ENCODE results near the gene NAALADL2.
"Not testable (repeated sequence)": the region's sequence is repeated elsewhere in the genome, so short reads cannot be mapped to it uniquely, and the experiment has no call there.

Gene NAALADL2

GRCh38 chr3:175392653-175393052 is 533.5 kb downstream of the NAALADL2 start:
- no peak for DNase-seq

- DNase-seq: no peak
Observed at GRCh38 chr3:175397372-175397771, 538.2 kb downstream of the NAALADL2 start.

DNA sequence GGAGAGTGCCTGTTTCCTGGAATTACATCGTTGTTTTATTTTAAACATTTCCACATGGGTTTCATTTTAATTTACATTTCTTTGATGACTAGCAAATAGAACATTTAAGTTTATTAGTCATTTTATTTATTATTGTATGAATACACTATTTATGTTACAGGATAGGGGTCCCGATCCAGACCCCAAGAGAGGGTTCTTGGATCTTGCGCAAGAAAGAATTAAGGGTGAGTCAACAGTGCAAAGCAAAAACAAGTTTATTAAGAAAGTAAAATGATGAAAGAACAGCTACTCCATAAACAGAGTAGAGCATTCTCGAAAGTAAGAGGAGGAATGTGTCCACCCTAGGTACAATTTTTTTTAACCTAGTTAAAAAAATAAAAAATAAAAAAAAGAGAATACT is 539.5 kb downstream of the NAALADL2 start:
- no peak for DNase-seq

DNA sequence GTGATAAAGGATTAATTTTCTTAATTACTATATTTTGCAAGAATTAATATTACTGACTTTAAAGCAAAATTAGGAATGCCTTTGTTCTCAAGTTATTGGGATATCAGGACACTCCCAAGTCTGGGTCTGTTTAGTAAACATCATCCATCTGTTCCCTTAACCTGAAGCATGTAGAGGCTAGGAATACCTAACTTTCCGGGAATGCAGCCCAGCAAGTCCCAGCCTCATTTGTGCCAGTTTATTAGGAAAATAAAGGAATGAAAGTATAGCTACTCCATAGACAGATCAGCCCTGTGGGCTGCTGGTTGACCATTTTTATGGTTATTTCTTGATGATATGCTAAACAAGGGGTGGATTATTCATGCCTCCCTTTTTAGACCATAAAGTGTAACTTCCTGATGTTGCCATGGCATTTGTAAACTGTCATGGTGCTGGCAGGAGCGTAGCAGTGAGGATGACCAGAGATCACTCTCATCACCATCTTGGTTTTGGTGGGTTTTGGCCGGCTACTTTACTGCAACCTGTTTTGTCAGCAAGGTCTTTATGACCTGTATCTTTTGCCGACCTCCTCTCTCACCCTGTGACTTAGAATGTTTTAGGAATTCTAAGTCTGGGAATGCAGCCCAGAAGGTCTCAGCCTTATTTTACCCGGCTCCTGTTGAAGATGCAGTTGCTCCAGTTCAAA is 540.2 kb downstream of the NAALADL2 start:
- DNase-seq: no peak

GRCh38 chr3:175404027-175404426 is 544.9 kb downstream of the NAALADL2 start:
- no peak for DNase-seq

GRCh38 chr3:175404621-175405020 is 545.5 kb downstream of the NAALADL2 start:
- no peak for DNase-seq

- no peak for DNase-seq
Observed at GRCh38 chr3:175410251-175410650, 551.1 kb downstream of the NAALADL2 start.

DNA sequence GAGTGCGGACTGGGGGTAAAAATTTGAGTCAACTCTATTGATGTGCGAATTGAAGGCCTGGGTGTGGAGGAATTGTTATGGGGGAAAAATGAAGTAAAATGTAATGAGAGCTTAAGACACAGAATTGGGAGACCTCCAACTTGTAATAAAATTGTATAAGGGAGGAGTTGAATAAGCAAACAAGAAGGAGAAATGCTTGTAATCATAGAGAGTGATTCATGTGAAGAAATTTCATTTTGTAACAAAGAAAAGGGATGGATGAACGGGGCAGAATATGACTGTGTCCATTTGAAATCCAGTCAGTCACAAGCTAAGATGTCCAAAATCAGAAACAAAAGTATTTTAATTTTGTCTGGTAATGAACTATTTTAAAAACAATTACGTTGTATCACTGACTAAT is 552.3 kb downstream of the NAALADL2 start:
- DNase-seq: no peak

DNA sequence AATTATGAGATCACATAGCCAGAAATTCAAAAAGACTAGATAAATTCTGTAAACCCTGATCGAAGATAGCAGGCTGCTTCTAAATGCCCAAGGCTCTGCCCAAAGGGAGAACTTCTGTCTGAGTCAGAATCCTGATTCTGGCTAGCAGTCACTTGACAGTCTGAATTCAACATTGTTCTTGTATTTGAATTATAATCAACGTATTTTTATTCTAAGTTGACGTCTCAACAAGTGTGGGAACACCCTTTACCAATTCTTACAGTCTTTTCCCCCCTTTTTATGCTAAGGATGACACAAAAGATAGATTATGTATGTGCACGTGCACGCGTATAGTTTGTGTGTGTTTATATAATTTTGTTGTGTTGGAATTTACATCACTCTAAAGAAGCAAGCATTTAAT is 552.8 kb downstream of the NAALADL2 start:
- DNase-seq: no peak

GRCh38 chr3:175413926-175414325 is 554.8 kb downstream of the NAALADL2 start:
- DNase-seq: no peak

DNA sequence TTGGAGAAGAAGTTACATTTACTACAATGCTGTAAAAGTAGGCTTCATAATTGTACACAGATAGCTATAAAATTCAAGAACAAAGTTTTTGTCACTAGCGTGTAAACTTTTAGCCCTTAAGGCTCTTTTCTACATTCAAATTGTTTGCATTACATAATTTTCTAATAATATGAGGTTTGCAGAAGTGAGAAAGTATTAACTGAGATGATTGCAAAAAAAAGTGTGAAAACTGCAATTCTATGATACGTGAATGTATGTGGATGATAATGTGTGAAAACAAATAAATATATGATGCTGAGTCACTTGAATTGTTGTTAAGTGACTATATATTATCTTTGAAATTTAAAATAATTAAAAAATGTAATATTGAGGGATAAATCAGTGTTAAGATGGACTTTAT is 557.5 kb downstream of the NAALADL2 start:
- no peak for DNase-seq

GRCh38 chr3:175417426-175417825 is 558.3 kb downstream of the NAALADL2 start:
- no peak for DNase-seq

DNA sequence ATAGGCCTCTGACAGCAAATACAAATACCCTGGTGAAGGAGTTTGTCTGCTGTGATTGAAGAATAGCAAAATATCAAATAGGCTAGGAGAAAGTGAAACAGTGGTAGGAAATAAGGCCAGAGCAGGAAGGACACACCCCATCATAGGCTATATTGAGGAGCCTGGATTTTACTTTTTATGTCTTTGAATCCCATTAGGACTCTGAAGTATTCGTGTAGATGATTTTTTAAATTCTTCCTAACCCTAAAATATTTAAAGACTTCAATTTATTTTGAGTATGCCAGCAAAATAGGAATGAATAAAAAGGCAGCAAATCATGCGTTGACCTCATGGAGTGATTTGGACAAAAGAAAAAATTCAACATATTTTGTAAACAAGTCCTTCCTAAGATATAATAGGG is 562.8 kb downstream of the NAALADL2 start:
- DNase-seq: no peak

DNA sequence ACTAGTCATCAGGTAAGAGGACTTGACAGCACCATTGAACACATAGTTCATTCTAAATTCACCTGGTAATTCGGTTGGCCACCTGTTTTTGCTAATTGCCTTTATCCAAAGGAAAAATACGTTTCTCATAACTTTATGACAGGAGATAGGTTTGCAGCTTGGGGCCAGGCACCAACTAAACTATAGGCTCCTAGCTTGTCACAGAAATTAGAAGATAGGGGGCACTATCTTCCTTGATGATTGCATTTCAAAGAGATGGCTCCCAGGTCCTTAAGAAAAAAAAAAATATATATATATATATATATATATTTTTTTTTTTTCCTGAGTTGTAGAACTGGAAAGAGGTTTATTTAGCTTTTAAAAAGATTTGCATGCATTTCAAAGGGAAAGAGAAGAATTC is 563.6 kb downstream of the NAALADL2 start:
- no peak for DNase-seq

- not testable (repeated sequence) for DNase-seq
Observed at GRCh38 chr3:175423848-175424247, 564.7 kb downstream of the NAALADL2 start.

DNA sequence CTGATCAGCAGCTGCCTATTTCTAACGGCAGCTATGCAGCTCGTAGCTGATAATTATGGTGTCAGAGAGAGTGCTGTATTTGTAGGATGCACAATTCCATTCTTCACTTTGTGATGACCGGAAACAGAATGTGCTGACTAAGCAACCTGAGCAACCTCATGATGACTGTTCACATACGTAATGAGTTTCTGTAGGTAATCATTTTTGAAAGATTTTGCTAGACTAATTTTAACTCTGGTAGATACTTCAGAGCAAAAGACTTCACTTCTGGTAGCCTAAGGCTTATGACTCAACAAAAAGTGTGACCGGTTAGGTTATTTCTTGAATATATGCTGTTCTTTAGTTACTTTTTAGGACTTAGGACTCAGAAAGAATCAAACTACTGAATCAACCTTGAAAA is 567.7 kb downstream of the NAALADL2 start:
- DNase-seq: no peak

DNA sequence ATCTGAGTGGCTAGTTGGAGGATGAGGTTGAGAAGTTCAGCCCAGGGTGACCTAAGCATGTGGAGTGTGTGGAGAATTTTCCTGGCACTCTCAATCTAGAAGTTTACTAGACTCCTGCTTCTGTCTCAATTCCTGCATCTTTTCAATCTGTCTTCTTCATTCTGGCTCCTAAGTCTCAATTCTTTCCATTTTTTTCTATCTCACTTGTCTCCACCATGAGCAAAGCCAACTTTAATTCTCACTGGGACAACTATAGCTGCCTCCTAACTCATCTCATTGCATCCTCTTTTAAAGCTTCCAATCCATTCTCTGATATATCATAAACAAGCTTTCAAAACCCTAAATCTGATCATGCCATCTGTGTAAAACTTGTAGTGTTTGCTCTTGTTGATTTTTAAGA is 569.3 kb downstream of the NAALADL2 start:
- no peak for DNase-seq

DNA sequence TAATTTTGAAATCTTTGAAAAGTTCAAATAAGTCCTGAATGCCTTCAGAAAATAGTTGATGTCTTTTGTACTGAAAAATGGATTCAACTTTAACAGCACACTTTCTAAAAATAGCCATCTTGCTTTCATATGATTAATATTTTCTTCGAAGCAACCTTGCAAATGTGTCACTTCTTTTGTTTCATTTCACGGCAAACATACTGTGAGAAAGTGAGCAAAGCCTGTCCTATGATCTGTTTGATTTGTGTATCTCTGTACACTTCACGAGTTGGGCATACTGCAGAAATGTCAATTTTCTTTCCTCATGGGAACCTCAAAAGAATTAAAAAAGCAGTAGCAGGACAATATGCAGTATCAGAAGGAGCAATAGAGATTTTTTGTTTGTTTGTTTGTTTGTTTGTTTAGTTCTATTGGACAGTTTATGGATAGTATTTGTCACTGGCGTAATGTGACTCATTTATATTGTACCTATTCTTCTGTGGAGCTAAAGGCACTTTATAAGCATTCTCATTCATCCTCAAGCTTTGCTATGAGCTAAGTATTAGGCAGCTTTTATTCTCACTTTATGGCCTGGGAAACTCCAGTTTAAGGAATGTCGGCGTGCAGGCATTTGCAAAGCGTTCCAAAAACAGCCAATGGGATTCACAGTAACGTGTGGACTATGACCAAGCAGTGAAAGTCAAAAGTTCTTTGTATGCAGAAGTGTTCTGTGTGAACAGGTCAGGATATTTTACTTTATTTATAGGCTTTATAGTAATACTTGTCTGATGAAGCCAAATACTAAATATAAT is 572.0 kb downstream of the NAALADL2 start:
- DNase-seq: no peak

DNA sequence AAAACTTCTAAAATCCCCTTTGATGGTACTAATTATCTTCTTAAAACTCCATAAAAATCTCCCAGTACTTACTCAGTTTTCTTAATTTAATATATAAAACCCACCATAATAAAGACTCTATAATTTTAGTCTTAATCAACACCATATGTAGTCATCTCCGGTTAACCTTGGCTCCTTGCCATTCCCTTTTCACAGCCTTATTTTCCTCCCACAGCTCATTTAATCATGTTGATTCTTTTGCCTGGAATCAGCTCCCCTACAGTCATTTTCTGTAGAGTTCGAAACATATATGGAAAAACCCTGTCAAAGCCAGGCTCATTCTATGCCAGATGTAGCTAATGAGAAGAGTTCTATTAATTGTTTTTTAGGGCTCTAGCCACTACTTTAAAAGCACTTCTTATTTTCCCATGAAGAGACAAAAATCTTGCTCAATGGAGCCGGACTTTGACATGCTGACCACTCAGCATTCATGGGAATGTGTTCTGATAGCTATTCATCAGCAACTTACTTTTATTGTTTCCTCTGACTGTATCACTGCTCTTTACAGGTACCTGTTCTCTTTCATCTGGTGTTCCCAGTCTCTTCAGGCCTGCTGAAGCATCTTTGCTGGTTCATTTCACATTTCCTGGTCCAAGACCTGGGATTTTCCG is 573.4 kb downstream of the NAALADL2 start:
- DNase-seq: no peak

DNA sequence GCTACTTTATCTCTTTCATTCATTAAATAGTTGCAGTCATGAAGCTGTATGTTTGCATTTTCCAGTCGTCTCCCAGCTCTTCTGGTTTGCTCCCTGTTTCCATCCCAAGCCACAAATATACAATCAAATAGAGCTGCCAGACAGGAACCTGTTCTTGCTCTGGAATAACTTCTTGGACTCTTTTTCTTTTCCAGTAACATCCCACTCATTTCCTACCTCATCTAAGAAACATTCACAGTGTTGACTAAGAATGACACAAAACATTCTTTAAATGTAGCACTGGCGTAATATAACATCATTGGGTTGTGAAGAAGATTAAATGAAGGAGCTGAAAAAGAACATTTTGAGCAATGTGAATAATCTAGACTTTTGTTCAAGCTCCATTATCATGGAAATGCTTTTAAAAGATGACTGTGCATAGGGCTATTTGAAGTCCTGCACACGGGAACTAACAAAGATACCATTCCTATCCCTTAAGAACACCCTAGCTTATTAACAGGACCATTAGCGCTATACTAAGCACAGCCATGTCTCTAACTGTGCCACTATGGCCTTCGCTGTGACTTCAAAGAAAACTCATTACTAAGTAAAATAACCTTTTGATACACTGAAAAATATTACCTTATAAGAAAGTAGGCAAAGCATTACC is 574.0 kb downstream of the NAALADL2 start:
- DNase-seq: no peak

DNA sequence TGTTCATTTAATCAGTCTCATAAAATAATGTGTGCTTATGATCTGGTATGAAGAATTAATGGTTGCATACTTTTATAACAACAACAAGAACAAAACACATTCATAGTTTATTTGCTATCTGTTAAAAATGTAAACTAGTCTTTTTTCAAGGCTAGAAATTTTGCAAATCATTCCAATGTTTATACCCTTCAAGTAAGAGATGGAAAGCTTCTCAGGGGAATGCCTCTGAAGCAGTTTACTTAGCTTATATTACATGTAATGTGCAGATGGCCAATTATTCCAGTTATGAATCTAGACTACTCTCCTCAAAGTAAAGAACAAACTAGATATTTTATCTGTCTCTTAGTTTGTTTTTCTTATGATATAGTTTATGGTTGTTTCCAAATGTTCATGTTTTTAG is 575.4 kb downstream of the NAALADL2 start:
- no peak for DNase-seq

DNA sequence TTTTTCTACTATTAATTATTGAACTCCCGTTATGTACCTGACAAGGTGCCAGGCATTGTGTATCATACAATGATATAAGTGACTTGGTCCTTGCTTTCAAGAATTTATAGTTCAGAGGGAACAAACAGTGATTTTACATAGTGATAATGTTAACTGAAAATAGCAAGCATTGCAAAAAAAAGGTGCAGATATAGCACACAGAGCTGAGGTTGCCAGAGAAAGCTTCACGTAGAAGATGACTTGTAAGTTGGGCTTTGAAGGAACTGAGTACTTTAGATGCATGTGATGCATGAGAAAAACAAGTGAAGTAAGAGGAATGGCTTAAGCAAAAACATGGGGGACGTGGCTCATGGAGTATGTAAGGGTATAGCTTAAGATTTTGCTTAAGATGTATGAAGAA is 584.5 kb downstream of the NAALADL2 start:
- DNase-seq: no peak

DNA sequence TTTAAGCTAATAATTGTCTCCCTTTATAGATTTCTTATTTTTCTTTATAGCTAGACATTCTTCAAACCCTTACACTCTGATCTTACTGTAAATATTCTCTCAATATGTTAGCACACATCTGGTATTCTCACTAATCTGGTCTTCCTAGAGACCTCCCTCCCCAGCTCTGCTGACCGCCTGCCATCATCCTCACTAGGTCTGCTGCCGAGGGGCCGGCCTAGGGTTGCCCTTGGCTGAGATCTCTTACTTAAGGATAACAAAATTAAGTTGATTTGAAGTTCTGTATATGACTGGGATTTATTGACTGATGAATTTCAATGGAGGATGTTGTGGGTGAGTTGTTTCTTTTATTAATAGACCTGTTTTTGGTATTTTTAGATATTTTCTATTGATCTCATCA is 586.6 kb downstream of the NAALADL2 start:
- no peak for DNase-seq

DNA sequence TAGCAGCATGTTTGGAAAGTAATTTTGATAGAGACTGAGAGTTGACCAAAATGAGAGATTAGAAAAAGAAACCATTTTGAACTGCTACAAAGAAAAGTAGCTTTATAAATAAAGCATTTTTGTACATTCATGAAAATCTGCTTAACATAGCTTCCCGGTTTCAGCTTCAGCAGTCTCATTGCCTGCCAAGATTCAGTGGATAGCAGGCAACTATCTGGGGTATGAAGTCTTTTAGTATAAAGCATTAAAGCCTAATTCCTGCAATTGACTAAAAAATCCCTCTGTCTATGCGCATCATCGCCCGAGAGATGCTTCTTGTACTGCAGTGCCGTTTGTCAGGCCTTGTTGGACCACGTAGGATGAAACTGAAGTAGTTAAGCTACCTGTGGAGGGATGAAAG is 588.4 kb downstream of the NAALADL2 start:
- no peak for DNase-seq
